DMS 273 treated with DMSO at 0.1 percent for 48 hours (cell line): ENCODE results near the gene ANO6.
"Not testable (repeated sequence)": the region's sequence is repeated elsewhere in the genome, so short reads cannot be mapped to it uniquely, and the experiment has no call there.

Experiments
- DNase-seq: peaks from one replicate; lab custom pipeline; 2025; lab: John Stamatoyannopoulos, UW

ANO6 gene, protein sequence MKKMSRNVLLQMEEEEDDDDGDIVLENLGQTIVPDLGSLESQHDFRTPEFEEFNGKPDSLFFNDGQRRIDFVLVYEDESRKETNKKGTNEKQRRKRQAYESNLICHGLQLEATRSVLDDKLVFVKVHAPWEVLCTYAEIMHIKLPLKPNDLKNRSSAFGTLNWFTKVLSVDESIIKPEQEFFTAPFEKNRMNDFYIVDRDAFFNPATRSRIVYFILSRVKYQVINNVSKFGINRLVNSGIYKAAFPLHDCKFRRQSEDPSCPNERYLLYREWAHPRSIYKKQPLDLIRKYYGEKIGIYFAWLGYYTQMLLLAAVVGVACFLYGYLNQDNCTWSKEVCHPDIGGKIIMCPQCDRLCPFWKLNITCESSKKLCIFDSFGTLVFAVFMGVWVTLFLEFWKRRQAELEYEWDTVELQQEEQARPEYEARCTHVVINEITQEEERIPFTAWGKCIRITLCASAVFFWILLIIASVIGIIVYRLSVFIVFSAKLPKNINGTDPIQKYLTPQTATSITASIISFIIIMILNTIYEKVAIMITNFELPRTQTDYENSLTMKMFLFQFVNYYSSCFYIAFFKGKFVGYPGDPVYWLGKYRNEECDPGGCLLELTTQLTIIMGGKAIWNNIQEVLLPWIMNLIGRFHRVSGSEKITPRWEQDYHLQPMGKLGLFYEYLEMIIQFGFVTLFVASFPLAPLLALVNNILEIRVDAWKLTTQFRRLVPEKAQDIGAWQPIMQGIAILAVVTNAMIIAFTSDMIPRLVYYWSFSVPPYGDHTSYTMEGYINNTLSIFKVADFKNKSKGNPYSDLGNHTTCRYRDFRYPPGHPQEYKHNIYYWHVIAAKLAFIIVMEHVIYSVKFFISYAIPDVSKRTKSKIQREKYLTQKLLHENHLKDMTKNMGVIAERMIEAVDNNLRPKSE

DNA sequence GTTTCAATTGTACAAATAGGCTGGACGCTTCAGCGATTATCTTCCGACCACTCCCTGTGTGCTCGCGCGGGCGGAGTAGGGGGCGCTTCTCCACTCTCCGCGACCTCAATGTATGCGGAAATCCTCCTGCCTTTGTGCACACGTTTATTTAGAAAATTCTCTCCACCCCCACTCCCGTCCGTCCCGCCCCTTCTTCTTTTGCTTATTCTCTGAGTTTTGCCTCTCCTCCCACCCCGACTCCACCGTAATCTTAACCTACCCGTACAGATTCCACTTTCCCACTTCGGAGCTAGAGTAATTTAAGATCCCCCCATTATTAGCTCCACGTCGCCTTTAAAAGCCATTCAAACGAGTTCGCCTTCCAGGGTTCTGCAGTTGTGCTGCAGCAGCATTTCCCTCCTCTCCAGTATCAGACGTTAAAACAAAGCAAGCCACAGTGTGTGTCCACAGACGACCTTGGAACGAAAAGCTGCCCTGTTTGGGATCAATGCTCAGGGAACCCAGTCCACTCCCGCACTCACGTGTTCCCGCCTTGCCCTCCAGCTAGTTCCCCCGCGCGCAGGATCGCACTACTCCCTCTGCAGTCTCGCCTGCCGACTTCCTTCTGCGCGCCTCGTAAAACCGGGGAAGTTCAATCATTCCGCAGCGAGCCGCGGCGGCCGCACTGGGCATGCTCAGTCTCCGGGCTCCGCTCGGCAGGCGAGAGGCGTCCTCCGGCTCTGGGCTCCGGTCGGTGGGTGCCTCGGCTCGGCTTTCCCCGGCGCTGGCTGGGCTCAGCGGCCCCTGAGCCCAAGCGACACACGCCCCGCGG lies at the start of gene ANO6:
TSS of gene ANO6 (plus strand) at position 677 of the 811 bp plus-strand sequence. CDS start 227 bp downstream, outside the sequence.
- peak; percentile 71 for DNase-seq

DNA sequence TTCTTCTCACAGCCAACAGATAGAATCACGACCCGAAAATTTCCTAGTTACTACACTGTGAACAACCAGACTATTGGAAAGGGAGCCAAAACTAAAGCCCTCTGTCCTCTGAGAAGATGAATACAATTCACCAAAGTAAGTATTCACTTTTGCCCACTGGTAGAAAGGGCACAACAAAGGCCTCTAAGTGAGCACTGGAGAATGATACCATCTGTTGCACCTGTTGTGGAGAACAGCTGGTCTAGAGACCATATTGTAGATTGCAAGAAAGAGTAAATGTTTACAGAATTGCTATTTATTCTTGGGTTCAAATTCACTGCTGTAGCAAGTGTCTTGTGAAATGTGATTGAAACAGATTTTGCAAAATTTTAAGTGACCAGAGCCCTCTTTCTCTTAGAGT lies 46.9 kb upstream of the ANO6 start:
- DNase-seq = no peak

DNA sequence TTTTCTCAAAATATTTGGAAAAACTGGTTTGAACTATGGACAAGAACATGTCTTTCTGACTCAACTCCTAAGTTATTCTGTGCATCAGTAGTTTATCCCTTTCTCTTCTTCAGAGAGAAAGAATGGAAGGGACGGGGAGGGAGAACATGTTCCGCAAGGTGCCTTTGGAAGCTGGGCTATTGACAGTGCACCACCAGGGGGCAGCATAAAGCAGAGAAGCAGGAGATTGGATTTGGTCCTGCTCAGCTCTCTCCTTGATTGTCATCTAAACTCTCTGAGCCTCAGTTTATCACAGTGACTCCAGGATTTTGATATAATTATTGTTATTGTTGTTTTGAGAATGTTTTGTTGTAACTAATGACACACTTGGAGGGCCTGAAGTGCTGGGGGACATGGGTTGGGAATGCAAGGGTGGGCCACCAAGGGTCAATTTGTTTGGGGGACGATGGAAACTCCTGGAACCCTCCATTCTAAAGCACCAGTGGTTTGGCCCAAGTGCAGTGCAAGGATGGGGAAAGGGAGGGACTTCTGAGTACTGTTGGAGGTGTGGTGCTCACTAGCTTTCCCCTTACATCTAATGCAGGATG lies 45.3 kb upstream of the ANO6 start:
- peak; percentile 4 for DNase-seq

DNA sequence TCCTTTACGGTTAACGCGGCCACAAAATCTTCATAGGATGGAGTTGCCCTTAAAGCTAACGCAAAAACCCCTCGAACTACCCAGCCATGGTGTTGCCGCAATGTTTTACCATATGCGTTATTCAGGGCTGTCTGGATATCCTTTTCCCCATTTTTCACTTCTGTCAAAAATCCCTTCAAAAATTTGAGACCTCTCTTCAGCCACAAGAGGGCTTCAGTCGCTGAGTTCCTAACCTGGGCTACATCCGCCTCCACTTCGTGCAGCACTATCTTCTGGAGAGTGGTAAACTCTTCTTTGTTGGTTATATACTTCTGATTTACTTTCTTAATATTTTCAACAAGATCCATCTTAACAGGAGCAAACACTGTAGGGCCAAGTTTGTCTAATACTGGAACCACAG lies 42.6 kb upstream of the ANO6 start:
- not testable (repeated sequence) for DNase-seq

DNA sequence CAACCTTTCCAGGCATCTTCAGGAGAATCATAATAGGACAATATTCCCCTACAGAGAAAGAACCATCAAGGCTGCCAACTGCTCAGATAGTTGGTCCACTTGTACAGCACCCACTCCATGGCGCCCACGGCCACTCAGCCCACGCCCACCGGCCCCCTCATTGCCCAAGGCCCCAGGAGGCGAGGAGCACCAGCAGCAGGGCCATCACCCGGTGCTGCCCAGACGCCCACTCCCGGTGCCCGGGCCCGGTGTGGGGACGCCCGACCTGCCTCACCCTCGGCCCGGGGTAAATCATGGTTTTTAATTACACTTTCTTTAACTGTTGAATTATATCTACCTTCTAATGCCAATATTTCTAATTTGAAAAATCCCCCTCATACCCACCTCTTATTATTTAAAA lies 41.3 kb upstream of the ANO6 start:
- no peak for DNase-seq

DNA sequence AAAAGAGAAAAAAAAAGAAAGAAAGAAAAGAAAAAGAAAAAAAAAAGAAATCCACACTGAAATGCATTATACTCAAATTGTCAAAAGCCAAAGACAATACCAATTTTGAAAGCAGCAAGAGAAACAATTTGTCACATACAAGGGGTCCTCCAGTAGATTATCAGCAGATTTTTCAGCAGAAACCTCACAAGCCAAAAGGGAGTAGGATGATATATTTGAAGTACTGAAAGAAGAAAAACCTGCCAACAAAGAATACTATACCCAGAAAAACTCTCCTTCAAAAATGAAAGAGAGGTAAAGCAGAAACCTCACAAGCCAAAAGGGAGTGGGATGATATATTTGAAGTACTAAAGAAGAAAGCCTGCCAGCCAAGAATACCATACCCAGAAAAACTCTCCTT lies 37.1 kb upstream of the ANO6 start:
- no peak for DNase-seq

DNA sequence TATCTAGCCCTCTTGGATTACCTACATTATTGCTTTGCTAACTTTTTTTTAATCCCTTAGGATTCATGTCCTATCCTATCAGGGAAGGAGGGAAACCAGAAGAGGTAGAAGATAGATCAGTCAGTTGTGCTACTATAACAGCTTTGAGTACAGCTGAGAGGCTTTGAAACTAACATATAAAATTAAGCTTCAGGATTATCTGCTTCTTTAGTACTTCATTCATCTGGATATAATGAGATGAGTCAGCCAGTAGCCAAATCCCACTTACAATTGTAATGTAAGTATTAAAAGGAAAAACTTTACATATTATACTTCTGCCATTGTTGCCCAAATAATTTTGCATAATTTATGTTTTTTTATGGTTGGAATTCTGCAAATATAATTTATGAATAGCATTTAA lies 33.4 kb upstream of the ANO6 start:
- no peak for DNase-seq

DNA sequence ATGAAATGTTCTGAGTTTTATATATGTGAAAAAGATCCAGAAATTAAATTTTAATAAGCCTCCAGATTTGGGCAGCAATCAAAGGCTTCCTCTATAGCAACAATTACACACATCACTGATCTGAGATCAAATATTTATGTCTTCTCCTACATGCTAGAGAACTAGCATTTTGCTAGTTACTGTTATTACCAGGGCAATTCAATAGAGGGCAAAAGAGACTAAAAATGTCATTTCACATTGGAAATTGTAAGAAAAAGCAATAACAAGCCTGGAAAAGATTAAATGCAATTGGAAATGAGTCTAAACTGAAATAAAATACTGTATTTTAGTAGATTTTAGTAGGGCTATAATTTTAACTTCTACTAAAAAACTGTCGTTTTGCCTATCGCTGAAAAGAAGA lies 32.6 kb upstream of the ANO6 start:
- DNase-seq = no peak

DNA sequence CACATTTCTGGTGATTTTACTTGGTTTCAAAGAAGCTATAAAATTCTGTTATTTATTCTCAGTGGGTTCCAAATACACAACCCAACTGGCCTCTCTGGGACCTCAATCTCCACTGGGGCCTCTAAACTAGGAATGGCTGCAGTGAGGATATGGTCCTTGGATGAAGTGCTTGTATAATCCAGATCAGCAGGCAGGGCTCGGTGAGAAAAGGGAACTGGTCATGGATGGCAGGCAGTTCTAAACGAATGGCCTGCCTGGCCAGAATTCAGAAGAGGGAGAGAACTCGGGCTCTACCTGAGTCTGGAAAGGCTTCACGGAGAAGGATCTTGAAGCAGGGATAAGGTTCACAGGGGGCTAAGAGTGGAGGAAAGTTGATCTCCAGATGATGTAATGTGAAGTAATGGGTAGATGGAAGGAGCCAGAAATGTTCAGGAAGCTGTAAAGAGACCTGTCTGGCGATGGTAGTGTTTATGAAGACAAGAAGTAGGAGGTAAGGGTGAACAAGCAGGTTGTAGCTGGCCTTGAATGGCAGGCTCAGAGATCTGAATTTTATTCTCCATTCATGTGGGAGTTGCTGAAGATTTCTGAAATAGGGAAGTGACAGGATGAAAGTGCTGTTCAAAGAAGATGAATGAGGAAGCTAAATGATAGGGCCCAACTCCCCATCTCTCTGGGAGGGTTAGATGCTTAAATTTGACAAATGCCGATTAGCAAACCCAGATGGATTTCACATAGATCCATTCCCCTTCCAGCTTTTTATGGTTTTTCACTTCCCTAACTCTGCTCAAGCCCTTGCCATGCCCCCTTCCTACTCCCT lies 31.5 kb upstream of the ANO6 start:
- no peak for DNase-seq

DNA sequence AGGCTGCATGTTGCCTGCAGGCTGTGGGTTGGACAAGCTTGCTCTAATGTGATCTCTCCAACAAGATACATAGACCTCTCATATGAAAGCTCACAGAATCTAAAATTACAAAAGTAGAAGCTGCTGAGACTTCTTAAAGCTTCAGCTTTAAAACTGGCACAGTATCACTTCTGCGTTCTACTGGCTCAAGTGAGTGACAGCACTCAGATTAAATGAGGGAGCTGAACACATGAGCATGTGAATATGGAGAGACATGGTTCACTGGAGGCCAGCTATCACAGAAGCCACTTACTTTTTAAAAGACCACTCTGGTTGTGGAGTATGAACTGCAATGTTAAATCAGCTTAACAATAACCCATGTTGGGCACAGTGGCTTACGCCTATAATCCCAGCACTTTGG lies 29.1 kb upstream of the ANO6 start:
- DNase-seq = no peak

DNA sequence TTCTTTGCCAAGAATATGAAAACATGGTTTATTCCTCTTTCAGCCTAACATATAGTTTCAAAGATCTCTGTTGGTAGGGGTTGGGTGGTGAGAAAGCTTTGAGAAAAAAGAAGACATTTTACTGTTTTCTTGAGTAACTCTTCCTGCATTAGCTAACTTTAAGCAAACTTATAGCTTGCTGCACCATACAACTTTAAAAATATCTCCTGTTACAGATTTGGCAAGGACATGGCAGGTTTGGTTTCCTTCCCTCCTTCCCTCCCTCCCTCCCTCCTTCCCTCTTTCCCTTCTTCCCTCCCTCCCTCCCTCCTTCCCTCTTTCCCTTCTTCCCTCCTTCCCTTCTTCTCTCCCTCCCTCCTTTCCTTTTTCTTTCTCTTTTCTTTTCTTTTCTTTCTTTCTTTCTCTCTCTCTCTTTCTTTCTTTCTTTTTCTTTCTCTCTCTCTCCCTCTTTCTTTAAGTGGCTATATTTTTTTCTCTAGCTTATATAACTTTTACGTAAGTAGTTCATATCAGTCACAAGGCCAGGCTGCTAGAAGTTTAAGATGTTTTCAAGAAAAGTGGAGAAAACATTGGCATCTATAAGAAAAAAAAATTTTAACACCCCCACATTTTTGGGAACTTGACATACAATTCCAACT lies 26.0 kb upstream of the ANO6 start:
- no peak for DNase-seq

DNA sequence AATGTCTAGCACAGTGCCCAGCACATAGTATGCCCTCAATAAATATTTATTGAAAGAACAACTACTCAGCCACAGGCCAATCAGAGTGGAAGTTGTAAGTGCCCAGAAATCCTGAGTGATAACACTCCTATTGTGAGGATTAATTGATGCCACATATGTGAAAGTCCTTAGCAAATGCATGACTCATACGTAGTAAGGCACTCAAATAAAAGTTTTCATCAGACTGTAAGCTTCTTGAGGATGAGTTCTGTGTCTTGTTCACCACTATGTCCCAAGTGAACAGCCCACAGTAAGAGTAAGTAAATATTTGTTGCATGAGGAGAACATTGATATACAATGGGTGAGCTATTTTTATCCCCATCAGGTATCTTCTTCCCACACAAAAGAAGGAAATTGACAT lies 24.7 kb upstream of the ANO6 start:
- DNase-seq = no peak

DNA sequence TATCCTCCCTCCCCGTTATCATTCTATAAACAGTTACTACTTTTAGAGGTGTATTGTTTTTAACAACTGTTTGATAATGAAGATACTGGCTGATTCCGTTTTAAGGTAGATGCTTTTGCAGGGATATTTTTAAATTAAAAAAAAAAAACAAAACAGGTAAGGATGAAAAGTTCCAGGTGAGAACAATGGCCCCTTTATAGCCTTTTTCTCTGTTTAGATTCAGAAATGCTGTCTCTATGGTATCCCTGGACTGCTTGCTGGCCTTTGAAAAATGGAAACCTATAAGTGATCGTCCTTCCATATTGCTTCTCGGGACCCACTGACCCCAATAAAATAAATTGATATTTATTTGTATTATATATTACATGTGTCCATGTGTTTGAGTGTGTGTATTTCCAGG lies 23.2 kb upstream of the ANO6 start:
- no peak for DNase-seq

DNA sequence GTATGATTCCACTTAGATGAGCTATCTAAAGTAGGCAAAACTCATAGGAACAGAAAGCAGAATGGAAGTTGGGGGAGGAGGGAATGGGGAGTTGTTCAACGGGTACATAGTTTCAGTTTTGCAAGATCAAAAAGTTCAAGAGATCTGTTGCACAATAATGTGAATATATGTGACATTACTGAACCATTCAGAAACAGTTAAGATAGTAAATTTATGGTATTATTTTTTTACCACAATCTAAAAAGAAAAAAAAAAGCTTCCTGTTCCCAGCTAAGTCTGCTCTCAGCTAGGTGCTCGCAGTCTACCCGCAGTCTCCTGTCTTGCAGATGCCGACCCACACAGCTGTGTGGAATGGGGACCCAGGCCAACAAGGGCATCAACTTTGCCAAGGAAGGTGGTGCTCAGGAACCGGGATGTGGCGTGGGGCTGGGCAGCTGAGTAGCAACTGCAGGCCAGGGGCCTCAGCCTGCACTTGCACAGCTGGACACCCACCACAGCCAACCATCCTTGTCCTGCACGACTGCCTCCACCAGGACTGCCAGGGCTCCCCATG lies 15.3 kb upstream of the ANO6 start:
- no peak for DNase-seq

DNA sequence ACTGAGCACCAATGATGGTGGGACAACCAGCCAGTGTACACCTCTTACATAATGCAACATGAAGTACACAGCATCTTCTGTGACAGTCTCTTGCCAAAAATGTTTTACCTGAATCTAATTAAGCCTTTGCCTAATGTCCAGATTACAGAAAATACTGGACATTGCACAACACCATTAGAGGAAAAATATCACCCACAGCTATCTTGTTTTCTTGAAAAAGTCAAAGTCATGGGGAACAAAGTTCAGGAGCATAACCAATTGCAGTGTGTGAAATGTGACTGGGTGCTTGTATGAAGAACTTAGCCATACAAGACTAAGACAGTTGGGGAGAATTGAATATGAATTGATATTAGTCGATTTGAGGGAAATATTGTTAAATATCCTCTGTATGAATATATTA lies 12.1 kb upstream of the ANO6 start:
- DNase-seq = no peak

DNA sequence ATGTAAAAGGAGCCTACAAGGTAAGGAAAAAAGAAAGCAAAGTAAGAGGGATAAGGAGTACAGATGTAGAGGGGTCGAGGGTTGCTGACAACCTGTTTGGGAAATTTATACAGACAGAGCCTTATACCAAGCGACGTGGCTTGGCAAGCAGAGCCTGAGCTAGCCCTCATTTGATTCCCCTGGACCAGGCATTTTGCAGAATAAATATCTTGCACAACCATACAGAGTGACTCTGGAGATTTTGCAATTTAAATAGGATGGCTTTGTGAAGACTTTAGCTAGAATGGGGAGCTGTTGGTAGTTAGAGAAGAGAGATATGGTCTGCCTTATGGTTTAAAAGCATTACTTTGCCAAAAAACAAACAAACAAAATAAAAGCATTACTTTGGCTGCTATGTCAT lies 11.1 kb upstream of the ANO6 start:
- no peak for DNase-seq

DNA sequence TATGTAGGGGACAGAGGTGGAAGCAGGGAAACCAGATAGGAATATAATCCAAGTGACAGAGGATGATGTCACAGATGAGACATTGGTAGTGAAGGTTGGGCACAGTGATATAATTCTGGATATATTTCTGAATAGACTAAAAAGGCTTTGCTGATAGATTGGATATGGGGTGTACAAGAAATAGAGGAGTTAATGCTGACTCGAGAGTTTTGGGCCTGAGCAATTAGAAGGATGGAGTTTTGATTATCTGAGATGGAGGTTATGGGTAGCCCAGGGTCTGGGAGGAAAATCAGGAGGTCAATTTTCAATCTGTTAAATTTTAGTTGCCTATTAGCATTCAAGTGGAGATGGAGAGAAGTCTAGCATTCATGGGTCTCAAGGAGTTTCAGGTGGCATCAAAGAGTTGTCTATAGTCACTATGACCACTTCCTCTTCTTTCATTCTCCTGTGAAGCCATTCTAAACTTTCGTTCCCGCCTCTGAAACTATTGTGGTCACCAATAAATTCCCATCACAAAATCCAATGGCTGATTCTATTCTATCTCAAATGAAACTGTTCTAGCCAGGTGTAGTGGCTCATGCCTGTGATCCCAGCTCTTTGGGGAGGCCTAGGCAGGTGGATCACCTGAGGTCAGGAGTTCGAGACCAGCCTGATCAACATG lies 10.6 kb upstream of the ANO6 start:
- no peak for DNase-seq

DNA sequence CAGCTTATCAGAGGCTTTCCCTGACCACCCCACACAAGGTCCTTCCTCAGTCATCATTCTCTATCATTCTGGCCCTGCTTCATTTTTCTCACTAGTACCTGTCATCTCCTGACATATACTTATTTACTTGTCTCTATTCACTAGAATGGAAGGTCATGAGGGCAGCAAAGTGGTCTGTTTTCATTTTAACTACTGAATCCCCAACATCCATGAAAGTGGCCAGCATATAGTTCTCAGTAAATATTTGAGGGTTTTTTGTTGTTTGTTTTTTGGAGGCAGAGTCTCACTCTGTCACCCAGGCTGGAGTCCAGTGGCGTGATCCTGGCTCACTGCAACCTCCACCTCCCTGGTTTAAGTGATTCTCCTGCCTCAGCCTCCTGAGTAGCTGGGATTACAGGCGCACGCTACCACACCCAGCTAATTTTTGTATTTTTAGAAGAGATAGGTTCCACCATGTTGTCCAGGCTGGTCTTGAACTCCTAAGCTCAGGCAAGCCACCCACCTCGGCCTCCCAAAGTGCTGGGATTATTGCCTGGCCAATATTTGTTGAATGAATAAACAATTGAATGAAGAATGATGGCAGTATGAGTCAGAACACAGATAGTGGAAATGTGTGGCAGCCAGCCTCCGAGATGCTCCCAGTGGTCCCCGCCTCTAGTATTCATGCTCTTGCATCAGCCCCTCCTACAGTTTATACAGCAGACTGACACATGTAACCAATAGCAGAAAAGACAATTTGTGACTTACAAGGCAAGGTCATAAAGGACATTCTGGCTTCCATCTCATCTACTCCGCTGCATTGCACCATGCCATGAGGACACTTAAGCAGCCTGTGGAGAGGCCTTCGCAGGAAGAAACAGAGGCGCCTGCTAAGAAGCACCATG lies 7.0 kb upstream of the ANO6 start:
- DNase-seq = no peak

DNA sequence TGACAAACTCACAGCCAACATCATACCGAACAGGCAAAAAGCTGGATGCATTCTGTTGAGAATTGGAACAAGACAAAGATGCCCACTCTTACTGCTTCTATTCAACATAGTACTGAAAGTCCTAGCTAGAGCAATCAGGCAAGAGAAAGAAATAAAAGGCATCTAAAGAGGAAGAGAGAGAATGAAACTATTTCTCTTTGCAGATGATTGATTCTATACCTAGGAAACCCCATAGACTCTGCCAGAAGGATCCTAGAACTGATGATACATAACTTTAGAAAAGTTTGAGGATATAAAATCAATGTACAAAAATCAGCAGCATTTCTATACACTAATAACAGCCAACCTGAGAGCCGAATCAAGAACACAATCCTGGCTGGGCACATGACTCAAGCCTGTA lies 6.1 kb upstream of the ANO6 start:
- DNase-seq = no peak
